ENCODE measurements around the gene MRGPRD.

The MRGPRD gene

DNA sequence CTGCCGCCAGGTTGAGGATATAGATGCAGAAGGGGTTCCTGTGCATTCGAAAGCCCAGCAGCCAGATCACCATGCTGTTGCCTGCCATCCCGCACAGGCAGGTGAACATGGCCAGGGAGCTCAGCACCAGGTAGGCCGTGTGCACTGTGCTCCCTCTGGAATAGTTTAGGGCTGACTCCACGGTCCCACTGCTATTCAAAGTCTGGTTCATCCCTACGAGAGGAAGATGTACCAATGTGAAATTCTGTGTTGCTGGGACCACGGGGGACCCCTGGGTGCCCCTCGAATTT, at the start of gene MRGPRD:
TSS of gene MRGPRD (minus strand) at position 211 of the 290 bp plus-strand sequence. CDS start at position 211, 0 bp downstream.
- in situ Hi-C loops (cut with HindIII; ENCODE audit: low sequenced_read_pairs) = no loop called here

GRCh38 chr11:69030301-69030700, 49.5 kb upstream of the MRGPRD start:
- in situ Hi-C loops (cut with HindIII; ENCODE audit: low sequenced_read_pairs) = no loop called here

- in situ Hi-C loops (cut with HindIII; ENCODE audit: low sequenced_read_pairs) = no loop called here
Measured at GRCh38 chr11:69027704-69028372, 47.1 kb upstream of the MRGPRD start.

GRCh38 chr11:69024509-69024908, 43.7 kb upstream of the MRGPRD start:
- in situ Hi-C loops (cut with HindIII; ENCODE audit: low sequenced_read_pairs) = no loop called here

GRCh38 chr11:69022260-69022659, 41.5 kb upstream of the MRGPRD start:
- in situ Hi-C loops (cut with HindIII; ENCODE audit: low sequenced_read_pairs) = no loop called here

DNA sequence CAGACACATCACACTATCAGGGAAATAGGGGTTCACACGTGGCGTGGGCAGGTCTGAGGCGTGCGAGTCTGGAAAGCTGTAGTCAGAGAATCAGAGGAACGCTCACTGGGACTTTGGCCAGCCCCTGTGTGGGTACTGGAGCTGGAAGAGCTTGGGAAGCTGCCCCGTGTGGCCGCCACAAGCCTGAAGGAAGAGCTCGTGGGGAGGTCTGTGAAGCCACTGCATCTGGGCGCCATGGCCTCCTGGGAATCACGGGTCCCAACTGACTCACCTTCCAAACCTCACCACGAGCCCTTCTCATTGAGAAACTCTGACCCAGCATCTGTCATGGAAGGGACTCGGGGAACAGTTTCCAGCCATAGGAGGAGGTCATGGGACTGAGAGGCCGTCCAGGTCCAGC, 38.1 kb upstream of the MRGPRD start:
- in situ Hi-C loops (cut with HindIII; ENCODE audit: low sequenced_read_pairs) = no loop called here

DNA sequence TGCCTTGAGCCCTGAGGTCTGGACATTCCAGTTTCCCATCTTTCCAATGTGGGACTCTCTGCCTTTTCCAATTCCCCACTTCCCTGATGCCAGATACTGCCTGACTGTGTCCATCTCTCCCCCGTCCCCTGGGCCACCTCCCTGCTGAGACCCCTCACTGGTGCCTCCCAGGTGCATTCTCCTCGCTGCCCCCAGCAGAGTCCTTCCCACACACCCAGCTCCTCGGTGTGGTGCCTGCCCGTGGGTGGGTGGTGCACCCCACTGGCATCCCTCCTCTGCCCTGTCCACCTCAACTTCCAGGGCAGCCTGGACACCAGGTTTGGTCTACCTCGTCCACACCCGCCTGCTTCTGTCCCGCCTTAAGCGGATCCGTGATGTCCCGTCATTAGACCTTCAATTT, 37.2 kb upstream of the MRGPRD start:
- in situ Hi-C loops (cut with HindIII; ENCODE audit: low sequenced_read_pairs) = no loop called here

GRCh38 chr11:69014898-69015549, 34.2 kb upstream of the MRGPRD start:
- in situ Hi-C loops (cut with HindIII; ENCODE audit: low sequenced_read_pairs) = no loop called here

GRCh38 chr11:69014084-69014851, 33.5 kb upstream of the MRGPRD start:
- in situ Hi-C loops (cut with HindIII; ENCODE audit: low sequenced_read_pairs) = no loop called here

GRCh38 chr11:69013009-69013951, 32.5 kb upstream of the MRGPRD start, which contains the start of gene MRGPRF:
Gene MRGPRF, minus strand, starts transcription at chr11:69013246. Its CDS starts 3,345 bp downstream, at chr11:69009901.
- in situ Hi-C loops (cut with HindIII; ENCODE audit: low sequenced_read_pairs) = no loop called here

- in situ Hi-C loops (cut with HindIII; ENCODE audit: low sequenced_read_pairs) = no loop called here
Measured at GRCh38 chr11:69012092-69013008, 31.6 kb upstream of the MRGPRD start.

DNA sequence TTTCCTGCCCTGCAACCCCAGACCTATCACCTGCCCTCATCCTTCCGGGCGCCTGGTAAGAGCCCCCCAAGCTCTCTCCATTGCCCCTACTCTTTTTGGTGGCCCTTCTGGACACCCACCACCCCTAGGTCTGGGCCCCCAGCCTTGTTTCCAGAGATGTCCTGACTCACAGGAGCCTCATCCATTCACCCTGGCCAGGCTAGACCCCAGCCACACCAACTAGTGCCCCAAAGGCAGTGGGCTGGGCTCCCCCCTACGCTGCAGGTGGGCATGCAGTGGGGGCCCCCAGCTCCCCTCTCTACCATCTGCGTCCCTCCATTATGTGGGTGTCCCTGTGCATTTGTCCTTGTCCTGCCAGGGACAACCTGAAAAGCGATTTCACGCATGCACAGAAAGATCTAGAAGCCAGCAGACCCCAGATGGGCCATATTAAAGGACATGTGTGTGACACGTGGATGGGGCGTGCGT, 30.9 kb upstream of the MRGPRD start:
- in situ Hi-C loops (cut with HindIII; ENCODE audit: low sequenced_read_pairs) = no loop called here

- in situ Hi-C loops (cut with HindIII; ENCODE audit: low sequenced_read_pairs) = no loop called here
Measured at GRCh38 chr11:69010964-69011623, 30.3 kb upstream of the MRGPRD start.

GRCh38 chr11:69010361-69010891, 29.6 kb upstream of the MRGPRD start:
- in situ Hi-C loops (cut with HindIII; ENCODE audit: low sequenced_read_pairs) = no loop called here

DNA sequence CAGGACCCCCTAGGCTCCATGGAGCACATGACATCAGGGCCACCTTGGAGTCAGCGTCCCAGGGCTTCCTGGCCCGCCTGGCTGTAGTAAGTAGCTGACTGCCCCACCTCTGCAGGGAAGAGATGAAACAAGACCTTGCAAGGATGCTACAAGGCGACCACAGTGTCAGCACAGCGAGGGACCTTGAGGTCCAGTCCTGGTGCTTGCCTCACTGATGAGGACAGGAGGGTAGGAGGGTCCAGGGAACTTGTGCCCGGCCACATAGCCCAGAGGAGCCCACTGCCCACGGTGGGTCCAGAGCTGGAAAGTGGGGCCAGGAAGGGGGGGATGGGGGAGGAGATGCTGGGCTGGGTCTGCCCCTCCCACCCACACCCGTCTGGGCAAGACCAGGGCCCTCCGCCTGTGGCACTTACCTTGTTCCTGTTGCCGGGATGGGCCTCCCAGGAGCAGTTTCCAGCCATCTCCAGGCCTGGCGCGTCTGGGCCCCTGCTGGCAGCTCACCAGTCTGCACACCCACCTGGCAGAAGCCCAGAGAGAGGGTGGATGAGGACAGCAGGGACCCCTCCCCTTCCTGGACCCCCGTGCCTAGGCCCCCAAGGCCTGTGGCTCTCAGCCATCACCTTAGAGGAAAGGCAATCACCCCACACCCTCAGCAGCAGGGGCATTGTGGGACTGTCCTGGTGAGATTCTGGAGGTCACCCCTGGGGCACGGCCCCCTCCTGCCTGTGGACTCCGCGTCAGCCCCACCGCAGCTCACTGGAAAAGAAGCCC, 28.8 kb upstream of the MRGPRD start:
- in situ Hi-C loops (cut with HindIII; ENCODE audit: low sequenced_read_pairs) = no loop called here

DNA sequence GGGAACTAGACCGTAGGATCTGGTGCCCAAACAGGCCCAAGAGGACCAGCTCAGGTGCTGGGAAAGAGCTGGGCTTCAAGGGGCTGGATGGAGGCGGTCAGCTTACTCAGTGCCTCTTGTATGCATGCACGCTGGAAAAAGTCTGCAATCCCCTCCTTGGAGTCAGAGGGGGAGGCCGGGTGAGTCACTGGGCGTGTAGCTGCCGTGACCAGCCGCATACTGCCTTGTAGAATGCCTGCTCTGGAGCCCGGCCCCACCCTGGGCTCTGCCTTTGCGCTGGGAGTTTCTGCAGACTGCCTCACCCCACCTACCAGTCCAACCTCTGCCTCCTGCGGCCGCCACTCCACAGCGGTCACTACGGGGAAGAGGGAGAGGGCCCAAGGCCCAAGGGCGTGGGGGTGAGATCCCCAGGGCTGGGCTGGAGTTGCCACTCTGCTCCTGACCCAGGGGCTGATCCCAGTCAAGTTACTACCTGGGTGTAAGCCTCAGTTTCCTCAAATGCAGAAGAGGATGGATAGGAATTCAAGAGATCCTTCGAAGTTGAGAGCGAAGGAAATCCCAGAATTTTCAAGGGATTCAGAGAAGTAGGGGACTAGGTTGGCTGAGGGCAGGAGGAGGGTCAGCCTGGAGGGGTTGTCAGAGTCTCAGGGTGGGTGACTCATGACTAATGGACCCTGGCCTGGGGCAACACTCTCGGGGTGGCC, 28.1 kb upstream of the MRGPRD start:
- in situ Hi-C loops (cut with HindIII; ENCODE audit: low sequenced_read_pairs) = no loop called here

DNA sequence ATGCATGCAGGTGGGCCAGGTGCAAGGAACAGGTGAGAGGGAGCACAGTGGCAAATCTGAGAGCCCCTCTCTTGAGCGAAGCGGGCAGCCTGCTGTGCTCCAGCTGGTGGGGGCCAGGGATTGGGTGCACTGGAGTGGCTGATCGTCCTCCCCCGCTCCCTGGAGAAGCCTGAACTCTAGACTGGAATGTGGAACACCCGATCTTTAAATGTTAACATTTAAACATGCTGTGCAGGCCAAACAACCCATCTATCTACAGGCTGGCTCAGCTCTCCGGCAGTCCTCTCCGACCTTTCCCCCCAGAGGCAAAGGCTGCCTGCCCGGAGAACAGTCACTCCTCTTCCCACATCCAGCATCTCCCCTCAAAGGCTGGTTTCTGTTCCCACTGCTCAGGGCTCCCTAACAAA, 27.2 kb upstream of the MRGPRD start:
- in situ Hi-C loops (cut with HindIII; ENCODE audit: low sequenced_read_pairs) = no loop called here

GRCh38 chr11:69006816-69007215, 26.0 kb upstream of the MRGPRD start:
- in situ Hi-C loops (cut with HindIII; ENCODE audit: low sequenced_read_pairs) = no loop called here
